Limb (tissue), 2 donors: ENCODE results near the gene SOS1.

Experiments used
- DNase-seq, 2 donors: peaks; one replicate each; pipeline ENCODE4 v3.0.0-alpha.2; 2016; ENCODE audit errors: extremely low spot score in 2 of 2

Gene SOS1

GRCh38 chr2:38933653-38934052, 187.2 kb downstream of the SOS1 start:
- DNase-seq: no peak

GRCh38 chr2:38932586-38932985, 188.3 kb downstream of the SOS1 start:
- no peak for DNase-seq
